GM12878 (cell line): ENCODE measurements around the gene SMPD4. TPM values are rescaled to one million over a fixed set of nuclear protein-coding genes. Genes with fewer than 3 reads are reported as not detected.
A peak's percentile ranks its signal among the peaks of the same experiment; 100 is the strongest.
"Not testable (repeated sequence)": the region's sequence is repeated elsewhere in the genome, so short reads cannot be mapped to it uniquely, and the experiment has no call there.

Experiments
- ATAC-seq: fragments of 200-7000 bp; cut with Tn5 transposase; 3 replicates; pipeline ENCODE4 v1.9.1; 2020; ENCODE audit warnings: mild to moderate bottlenecking, moderate library complexity
- BruUV-seq: library from RNA; stranded (reverse); fragments of 400-500 nt; replicated peaks from 2 replicates; lab custom pipeline; 2021; lab: Mats Ljungman, UMichigan
- CTCF ChIA-PET: fragments of 300-600 bp; sonication (Branson Sonifier 250); formaldehyde crosslinking; extraction: SDS; loops from one replicate; lab custom pipeline; 2021; ENCODE audit warnings: inconsistent platforms; lab: Yijun Ruan, JAX
- POLR2A ChIA-PET: fragments of 350-600 bp; formaldehyde crosslinking; extraction: SDS; loops from one replicate; lab custom pipeline; 2021; ENCODE audit warnings: inconsistent platforms; lab: Charles Lee
- RAD21 ChIA-PET: fragments of 300-600 bp; sonication (Branson Sonifier 250); formaldehyde crosslinking; loops from one replicate; lab custom pipeline; 2023; ENCODE audit warnings: antibody characterized with exemption; ENCODE audit not compliant: unreplicated experiment; lab: Charles Lee
- SMC1A ChIA-PET: fragments of 300-600 bp; sonication (Branson Sonifier 250); formaldehyde crosslinking; loops from one replicate; lab custom pipeline; 2023; ENCODE audit not compliant: unreplicated experiment, uncharacterized antibody; lab: Charles Lee
- DNase-seq: peaks from one replicate; pipeline ENCODE4 v3.0.0-alpha.2; 2011; ENCODE audit warnings: low read depth, low spot score
- FAIRE-seq: peaks from 3 replicates; lab custom pipeline; 2011; peaks lifted over from hg19 to GRCh38; lab: Jason Lieb, UNC
- H2AFZ ChIP-seq: 2 replicates; pipeline ENCODE4 v1.6.0; 2011; ENCODE audit warnings: low read depth, low read length, control low read depth; ENCODE audit not compliant: control insufficient read depth
- H3K27ac ChIP-seq: 2 replicates; pipeline ENCODE4 v1.5.1; 2011; ENCODE audit warnings: control low read depth; ENCODE audit not compliant: control insufficient read depth, insufficient read depth
- H3K27me3 ChIP-seq, 2 experiments: replicated peaks in 1 of 2; 2 replicates each; pipeline versions ENCODE4 v1.6.0 to v1.6.1; 2011; ENCODE audit warnings: low read length in 1 of 2; ENCODE audit not compliant: control insufficient read depth in 2 of 2, insufficient read depth in 2 of 2
- H3K36me3 ChIP-seq, 2 experiments: 2 replicates each; pipeline ENCODE4 v1.5.1; 2011; ENCODE audit warnings: low read length in 1 of 2; ENCODE audit not compliant: control insufficient read depth in 2 of 2, insufficient read depth in 2 of 2
- H3K4me1 ChIP-seq: 2 replicates; pipeline ENCODE4 v1.6.1; 2011; ENCODE audit warnings: mild to moderate bottlenecking, low read length, moderate library complexity, mixed read lengths; ENCODE audit not compliant: control insufficient read depth, insufficient read depth
- H3K4me2 ChIP-seq: 2 replicates; pipeline ENCODE4 v1.6.0; 2011; ENCODE audit warnings: control low read depth; ENCODE audit not compliant: control insufficient read depth, insufficient read depth
- H3K4me3 ChIP-seq: fragments of 200-600 bp; sonication (generic); 2 replicates; pipeline ENCODE4 v1.5.1; 2016
- H3K79me2 ChIP-seq: 2 replicates; pipeline ENCODE4 v1.6.0; 2011; ENCODE audit warnings: low read length; ENCODE audit not compliant: control insufficient read depth, insufficient read depth
- H3K9ac ChIP-seq: 2 replicates; pipeline ENCODE4 v1.8.0; 2011; ENCODE audit warnings: low read length, control low read depth, mixed read lengths; ENCODE audit not compliant: control insufficient read depth, insufficient read depth
- H3K9me3 ChIP-seq: replicated peaks from 3 replicates; pipeline ENCODE4 v1.5.1; 2011; ENCODE audit warnings: mild to moderate bottlenecking, low read length; ENCODE audit not compliant: control insufficient read depth, insufficient read depth
- H4K20me1 ChIP-seq: 2 replicates; pipeline ENCODE4 v1.6.0; 2011; ENCODE audit not compliant: control insufficient read depth, insufficient read depth
- BHLHE40 ChIP-seq, 2 experiments: fragments of 450-650 bp in 1 of 2; IDR thresholded peaks; 2 replicates each; pipeline ENCODE4 v1.6.1; 2011 to 2017; ENCODE audit warnings: low read depth in 2 of 2, borderline replicate concordance in 1 of 2, improper control_type of control experiment in 1 of 2, low read length in 1 of 2, mild to moderate bottlenecking in 1 of 2
- WGBS: methylation state at CpG from one replicate; pipeline ENCODE4 v1.1.6; 2016; ENCODE audit warnings: low lambda C conversion rate; ENCODE audit not compliant: insufficient replicate concordance, insufficient coverage; ENCODE audit errors: missing lambda C conversion rate; 5-methylcytosine and 5-hydroxymethylcytosine counted together
- in situ Hi-C: fragments of 300-500 bp; cut with MboI; formaldehyde crosslinking; loops from 9 replicates; pipeline ENCODE4 v1.14.3; 2018; ENCODE audit warnings: mixed read lengths
- intact Hi-C: fragments of 100-400 bp; cut with micrococcal nuclease; formaldehyde crosslinking; loops from one replicate; pipeline ENCODE4 v1.14.2; 2022; ENCODE audit not compliant: unreplicated experiment
- polyA plus RNA-seq, 11 experiments: library from polyadenylated mRNA; depleted of rRNA in 4 of 11; unstranded in 6 of 11; stranded (reverse) in 5 of 11; fragments of >200 nt; fragmentation: Nextera tagmentation in 4 of 11; fragmentation: Illumina TruSeq in 1 of 11; extraction: Ambion mirVana in 4 of 11; extraction: Trizol in 1 of 11; gene quantifications; 1 replicate in 1 of 11; 2 replicates in 10 of 11; pipeline versions ENCODE4 v1.2.1 to v1.2.3, GENCODE V29; 2011 to 2016; ENCODE audit warnings: inconsistent platforms in 2 of 11, missing spikeins in 2 of 11, low read depth in 1 of 11
- total RNA-seq, 4 experiments: library from RNA; depleted of rRNA in 3 of 4; stranded (reverse); fragments of >200 nt in 3 of 4; fragmentation: Illumina TruSeq in 1 of 4; extraction: Trizol in 1 of 4; gene quantifications; 2 replicates each; pipeline versions ENCODE4 v1.2.1 to v1.2.3, GENCODE V29; 2013 to 2021

SMPD4 gene
- total and polyA plus RNA-seq, 10 of the 15 experiments (the other 5 are each of a cell fraction or from before 2014, with no cell fraction given), result 5.0 to 82.0 (median 45.7) TPM

GRCh38 chr2:130142396-130143265, 38.8 kb downstream of the SMPD4 start:
- SMC1A ChIA-PET, result interaction anchor here (0.8 kb wide), 1 partner anchor 38 kb away, joined by 3 read pairs; no protein-coding TSS in a partner anchor
- H3K4me1 ChIP-seq, H3K4me3 ChIP-seq, RAD21 ChIA-PET, H3K9ac ChIP-seq, H4K20me1 ChIP-seq, H3K4me2 ChIP-seq, H3K79me2 ChIP-seq, H3K36me3 ChIP-seq, H3K27ac ChIP-seq, POLR2A ChIA-PET, intact Hi-C loops, in situ Hi-C loops, H2AFZ ChIP-seq, H3K9me3 ChIP-seq, BruUV-seq, ATAC-seq, DNase-seq, H3K27me3 ChIP-seq: not testable (repeated sequence)
- peak; percentile 74 for FAIRE-seq
- WGBS, result 83% methylated on average over 11 of the region's 13 CpGs
- TF ChIP-seq BHLHE40 (IDR thresholded peaks at IDR 0.05; ENCODE audit: borderline replicate concordance in 1 of 2, low read depth in 2 of 2, low read length in 1 of 2), result 0 out of 4 replicates have a peak, but pooled peaks of 1 of the 2 experiments have one; percentile 26
- TF ChIP-seq, all 136 proteins: peak for 1; not testable (repeated sequence) for 135
- CTCF ChIA-PET, result not testable (repeated sequence)

- RAD21 ChIA-PET, H3K79me2 ChIP-seq, H3K9me3 ChIP-seq, intact Hi-C loops, POLR2A ChIA-PET, ATAC-seq, H3K9ac ChIP-seq, H3K4me2 ChIP-seq, FAIRE-seq, H3K4me3 ChIP-seq, H2AFZ ChIP-seq, H4K20me1 ChIP-seq, H3K4me1 ChIP-seq, H3K36me3 ChIP-seq, SMC1A ChIA-PET, H3K27me3 ChIP-seq, in situ Hi-C loops, CTCF ChIA-PET, BruUV-seq, H3K27ac ChIP-seq, DNase-seq: not testable (repeated sequence)
- 66% methylated on average over 15 of the region's 22 CpGs for WGBS
Observed at GRCh38 chr2:130141645-130142370, 39.6 kb downstream of the SMPD4 start.

DNA sequence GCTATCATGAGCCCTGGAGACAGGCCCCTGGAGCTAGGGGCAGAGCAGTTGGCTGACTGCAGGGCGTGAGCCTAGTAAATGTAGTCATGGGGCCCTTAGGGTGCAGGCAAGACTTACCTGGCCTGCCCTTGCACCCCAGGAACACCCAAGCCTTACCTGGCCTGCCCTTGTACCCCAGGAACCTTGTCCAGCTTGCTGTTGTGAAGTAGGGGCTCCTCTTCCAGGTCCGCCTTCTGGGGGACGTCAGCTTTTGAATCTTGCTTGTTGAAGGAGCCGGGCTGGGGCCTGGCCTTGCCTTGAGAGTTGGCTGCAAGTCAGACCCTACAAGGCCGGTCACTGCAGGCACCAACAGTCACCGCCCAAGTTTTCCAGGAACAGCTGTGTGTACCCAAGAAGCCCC, 40.4 kb downstream of the SMPD4 start:
- CTCF ChIA-PET, POLR2A ChIA-PET: not testable (repeated sequence)

More for the DNA sequence above, 40.4 kb downstream of the SMPD4 start:
- H3K4me2 ChIP-seq, BruUV-seq, RAD21 ChIA-PET, DNase-seq, SMC1A ChIA-PET, H2AFZ ChIP-seq, in situ Hi-C loops, H4K20me1 ChIP-seq, H3K36me3 ChIP-seq, ATAC-seq, H3K4me1 ChIP-seq, H3K27me3 ChIP-seq, H3K4me3 ChIP-seq, intact Hi-C loops, H3K9ac ChIP-seq, H3K9me3 ChIP-seq, H3K79me2 ChIP-seq, FAIRE-seq, H3K27ac ChIP-seq: not testable (repeated sequence)
- 80% methylated on average over 3 of the region's 6 CpGs for WGBS
